DOHH2 (cell line): ENCODE data around the gene KCTD20.

Experiments used
- H3F3A ChIP-seq: fragments of 200-600 bp; sonication (generic), shearing (Covaris generic); 2 replicates; pipeline ENCODE4 v1.6.0; 2016; ENCODE audit warnings: antibody characterized with exemption, mild to moderate bottlenecking; ENCODE audit not compliant: control insufficient read depth, insufficient read depth
- H3K27ac ChIP-seq: fragments of 200-600 bp; sonication (generic); 2 replicates; pipeline ENCODE4 v1.5.1; 2014; ENCODE audit warnings: low read depth, mild to moderate bottlenecking, low read length, moderate library complexity
- H3K27me3 ChIP-seq: fragments of 200-600 bp; sonication (generic); 2 replicates; pipeline ENCODE4 v1.6.1; 2014; ENCODE audit warnings: mild to moderate bottlenecking, low read length, mixed read lengths; ENCODE audit not compliant: control insufficient read depth
- H3K36me3 ChIP-seq: fragments of 200-600 bp; sonication (generic); 2 replicates; pipeline ENCODE4 v1.6.1; 2014; ENCODE audit warnings: mild to moderate bottlenecking, low read length, moderate library complexity, mixed read lengths; ENCODE audit not compliant: control insufficient read depth
- H3K4me1 ChIP-seq: fragments of 200-600 bp; sonication (generic); 2 replicates; pipeline ENCODE4 v1.6.1; 2014; ENCODE audit warnings: mild to moderate bottlenecking, low read length, mixed read lengths; ENCODE audit not compliant: control insufficient read depth
- H3K4me2 ChIP-seq: fragments of 200-600 bp; sonication (generic); 2 replicates; pipeline ENCODE4 v1.6.0; 2014; ENCODE audit warnings: mild to moderate bottlenecking, low read length, moderate library complexity
- H3K4me3 ChIP-seq: fragments of 200-600 bp; sonication (generic); 2 replicates; pipeline ENCODE4 v1.5.1; 2014; ENCODE audit warnings: mild to moderate bottlenecking, low read length, mixed read lengths
- H3K79me2 ChIP-seq: fragments of 200-600 bp; sonication (generic); 2 replicates; pipeline ENCODE4 v1.6.1; 2014; ENCODE audit warnings: mild to moderate bottlenecking, low read length, mixed read lengths; ENCODE audit not compliant: control insufficient read depth
- H3K9me2 ChIP-seq: fragments of 200-600 bp; sonication (generic); replicated peaks from 2 replicates; pipeline ENCODE4 v1.6.1; 2014; ENCODE audit warnings: mild to moderate bottlenecking, low read length, mixed read lengths; ENCODE audit not compliant: control insufficient read depth
- H3K9me3 ChIP-seq: fragments of 200-600 bp; sonication (generic); 2 replicates; pipeline ENCODE4 v1.6.1; 2014; ENCODE audit warnings: antibody characterized with exemption, low read length, mixed read lengths; ENCODE audit not compliant: control insufficient read depth, insufficient read depth
- H4K20me1 ChIP-seq: fragments of 200-600 bp; sonication (generic); 2 replicates; pipeline ENCODE4 v1.6.0; 2014; ENCODE audit warnings: low read depth, mild to moderate bottlenecking, antibody characterized with exemption, low read length, moderate library complexity; ENCODE audit not compliant: control insufficient read depth, insufficient read depth
- CTCF ChIP-seq: fragments of 200-600 bp; sonication (generic); IDR thresholded peaks from one replicate; pipeline ENCODE4 v1.5.1; 2014; ENCODE audit warnings: antibody characterized with exemption, mild to moderate bottlenecking, low read depth, low read length; ENCODE audit not compliant: poor library complexity, severe bottlenecking
- EZH2phosphoT487 ChIP-seq: fragments of 200-600 bp; sonication (generic); IDR thresholded peaks from 2 replicates; pipeline ENCODE4 v1.6.1; 2017; ENCODE audit warnings: borderline replicate concordance, mild to moderate bottlenecking, antibody characterized with exemption, low read length, moderate library complexity, mixed read lengths

KCTD20 gene

GRCh38 chr6:36441307-36441894 is 1.4 kb upstream of the KCTD20 start:
- peaks cover 29% of the 10 kb centered on the region for H3K4me1 ChIP-seq
- no peaks in the 10 kb centered on the region for H4K20me1 ChIP-seq
- peak overlapping the region; percentile 85 for H3K4me3 ChIP-seq
- H3K4me2 ChIP-seq = peak overlapping the region; percentile 65
- no peaks in the 10 kb centered on the region for H3K9me2 ChIP-seq
- H3K27me3 ChIP-seq = no peaks in the 10 kb centered on the region
- H3K27ac ChIP-seq = peak overlapping the region; percentile 82
- peaks cover 42% of the 10 kb centered on the region for H3K79me2 ChIP-seq
- TF ChIP-seq EZH2phosphoT487 (no peak), CTCF (no peak)
- peaks cover 17% of the 10 kb centered on the region for H3F3A ChIP-seq
- no peaks in the 10 kb centered on the region for H3K9me3 ChIP-seq
- H3K36me3 ChIP-seq = peaks cover 19% of the 10 kb centered on the region

- Histone ChIP-seq H3K27ac (peak overlapping the region; percentile 82), H3K4me3 (peak overlapping the region; percentile 85), H3F3A (peaks cover 17% of the 10 kb centered on the region), H3K4me1 (peaks cover 29% of the 10 kb centered on the region), H4K20me1 (no peaks in the 10 kb centered on the region), H3K4me2 (peak overlapping the region; percentile 65), H3K36me3 (peaks cover 27% of the 10 kb centered on the region), H3K9me2 (no peaks in the 10 kb centered on the region), H3K79me2 (peaks cover 50% of the 10 kb centered on the region), H3K9me3 (no peaks in the 10 kb centered on the region), H3K27me3 (no peaks in the 10 kb centered on the region)
- TF ChIP-seq CTCF = no peak
- no peak for TF ChIP-seq EZH2phosphoT487
These were observed 613 bp upstream of the KCTD20 start for GRCh38 chr6:36442103-36442670.

GRCh38 chr6:36443471-36444428 is 950 bp downstream of the KCTD20 start:
- H3K9me3 ChIP-seq = peaks cover 3% of the 10 kb centered on the region; the same call in 1 of the 2 replicates
- no peaks in the 10 kb centered on the region for H4K20me1 ChIP-seq
- H3K79me2 ChIP-seq = peaks cover 66% of the 10 kb centered on the region
- peaks cover 17% of the 10 kb centered on the region for H3F3A ChIP-seq
- H3K27ac ChIP-seq = peak overlapping the region; percentile 82
- H3K36me3 ChIP-seq = peaks cover 37% of the 10 kb centered on the region
- TF ChIP-seq EZH2phosphoT487 (no peak), CTCF (peak; percentile 47)
- H3K9me2 ChIP-seq = no peaks in the 10 kb centered on the region
- peak overlapping the region; percentile 83 for H3K4me2 ChIP-seq
- no peaks in the 10 kb centered on the region for H3K27me3 ChIP-seq
- peaks cover 29% of the 10 kb centered on the region for H3K4me1 ChIP-seq
- peak overlapping the region; percentile 85 for H3K4me3 ChIP-seq
